ENCODE results near the gene NRCAM. TPM values are rescaled to one million over a fixed set of nuclear protein-coding genes. Genes with fewer than 3 reads are reported as not detected.

NRCAM gene
- total and polyA plus RNA-seq, 10 of the 15 experiments (the other 5 are each of a cell fraction or from before 2014, with no cell fraction given): 0.30 to 2.0 (median 1.0) TPM

GRCh38 chr7:108231221-108231620 is 225.0 kb downstream of the NRCAM start (continued):
- TF ChIP-seq, protein P1, sequence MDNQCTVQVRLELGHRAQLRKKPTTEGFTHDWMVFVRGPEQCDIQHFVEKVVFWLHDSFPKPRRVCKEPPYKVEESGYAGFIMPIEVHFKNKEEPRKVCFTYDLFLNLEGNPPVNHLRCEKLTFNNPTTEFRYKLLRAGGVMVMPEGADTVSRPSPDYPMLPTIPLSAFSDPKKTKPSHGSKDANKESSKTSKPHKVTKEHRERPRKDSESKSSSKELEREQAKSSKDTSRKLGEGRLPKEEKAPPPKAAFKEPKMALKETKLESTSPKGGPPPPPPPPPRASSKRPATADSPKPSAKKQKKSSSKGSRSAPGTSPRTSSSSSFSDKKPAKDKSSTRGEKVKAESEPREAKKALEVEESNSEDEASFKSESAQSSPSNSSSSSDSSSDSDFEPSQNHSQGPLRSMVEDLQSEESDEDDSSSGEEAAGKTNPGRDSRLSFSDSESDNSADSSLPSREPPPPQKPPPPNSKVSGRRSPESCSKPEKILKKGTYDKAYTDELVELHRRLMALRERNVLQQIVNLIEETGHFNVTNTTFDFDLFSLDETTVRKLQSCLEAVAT (IDR thresholded peaks at IDR 0.05): no peak
- TF ChIP-seq KDM1A (IDR thresholded peaks at IDR 0.05; ENCODE audit: borderline replicate concordance): no peak

DNA sequence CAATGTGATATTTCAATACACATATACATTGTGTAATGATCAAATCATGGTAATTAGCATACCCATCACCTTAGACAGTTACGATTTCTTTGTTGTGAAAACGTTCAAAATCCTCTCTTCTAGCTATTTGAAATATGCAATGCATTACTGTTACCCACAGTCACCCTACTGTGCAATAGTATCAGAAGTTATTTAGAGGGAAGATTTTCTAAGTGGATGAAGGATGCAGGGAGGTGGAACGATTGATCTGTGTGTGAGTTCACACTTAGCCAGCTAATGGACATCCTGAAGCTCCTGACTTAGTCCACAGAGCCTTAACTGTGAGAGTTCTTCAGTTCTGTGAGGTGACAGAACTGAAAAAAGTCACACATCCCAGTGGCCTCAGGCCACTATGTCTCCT is 228.9 kb downstream of the NRCAM start:
- ChIA-PET SMC1A (ENCODE audit: uncharacterized antibody, unreplicated experiment) (interaction anchor here (0.6 to 1.9 kb wide), 11 partner anchors 9 to 95 kb away, joined by 3 to 5 read pairs (median 3); no protein-coding TSS in a partner anchor), CTCF (interaction anchor here (1.5 kb wide), 1 partner anchor 9 kb away, joined by 3 read pairs; no protein-coding TSS in a partner anchor), RAD21 (ENCODE audit: unreplicated experiment) (interaction anchor here (2.6 kb wide), 1 partner anchor 270 kb away, joined by 8 read pairs; no protein-coding TSS in a partner anchor), POLR2A (no interaction called here)
- WGBS (ENCODE audit: insufficient coverage, insufficient replicate concordance, low lambda C conversion rate, missing lambda C conversion rate): 40% methylated on average over 3 of the region's 3 CpGs
- ATAC-seq: 0 out of 3 replicates have a peak, but pooled peaks have one; percentile 17
- H3K27me3 ChIP-seq (replicated peaks in 1 of 2; ENCODE audit: control insufficient read depth in 2 of 2, insufficient read depth in 2 of 2, low read length in 1 of 2): no peaks in the 10 kb centered on the region
- BruUV-seq (replicated peaks): no TSS peak
- H3K4me3 ChIP-seq: no peak overlapping the region
- no peaks in the 10 kb centered on the region for H3K36me3 ChIP-seq (ENCODE audit: control insufficient read depth in 2 of 2, insufficient read depth in 2 of 2, low read length in 1 of 2)
- intact Hi-C loops (cut with micrococcal nuclease; ENCODE audit: unreplicated experiment): no loop called here
- no peaks in the 10 kb centered on the region for H3K4me1 ChIP-seq (ENCODE audit: control insufficient read depth, insufficient read depth, low read length)
- no peak for DNase-seq (ENCODE audit: low read depth, low spot score)
- no peaks in the 10 kb centered on the region; the same call in 2 of the 3 replicates for H3K9me3 ChIP-seq (replicated peaks; ENCODE audit: control insufficient read depth, insufficient read depth, low read length)
- H2AFZ ChIP-seq (ENCODE audit: control insufficient read depth, low read depth, low read length): no peak overlapping the region
- H3K9ac ChIP-seq (ENCODE audit: control insufficient read depth, insufficient read depth, low read length): no peak overlapping the region
- no peak overlapping the region for H3K4me2 ChIP-seq (ENCODE audit: control insufficient read depth, insufficient read depth)
- no peaks in the 10 kb centered on the region for H4K20me1 ChIP-seq (ENCODE audit: control insufficient read depth, insufficient read depth)
- H3K27ac ChIP-seq (ENCODE audit: control insufficient read depth, insufficient read depth): no peak overlapping the region
- in situ Hi-C loops (cut with MboI): no loop called here
- FAIRE-seq: no peak
- H3K79me2 ChIP-seq (ENCODE audit: control insufficient read depth, insufficient read depth, low read length): no peaks in the 10 kb centered on the region
- TF ChIP-seq SMC3 (IDR thresholded peaks at IDR 0.05; ENCODE audit: borderline replicate concordance, low read length) (no peak), EED (IDR thresholded peaks at IDR 0.05; ENCODE audit: low read depth) (no peak), NR2C2 (IDR thresholded peaks at IDR 0.05; ENCODE audit: borderline replicate concordance, control insufficient read depth, insufficient read length, low read depth) (no peak), RCOR1 (conservative IDR thresholded peaks at IDR 0.05; ENCODE audit: low read depth, low read length) (no peak), PRDM15 (CRISPR knock-in tag; IDR thresholded peaks at IDR 0.05) (no peak), JUND (IDR thresholded peaks at IDR 0.05; ENCODE audit: low read depth, low read length) (no peak), BHLHE40 (IDR thresholded peaks at IDR 0.05; ENCODE audit: borderline replicate concordance in 1 of 2, low read depth in 2 of 2, low read length in 1 of 2) (no peak), SKIL (IDR thresholded peaks at IDR 0.05; ENCODE audit: low read depth, poor library complexity, severe bottlenecking) (no peak), FOXK2 (IDR thresholded peaks at IDR 0.05) (no peak), POU2F2 (IDR thresholded peaks at IDR 0.05; ENCODE audit: borderline replicate concordance, low read depth, low read length) (no peak), SPI1 (IDR thresholded peaks at IDR 0.05; ENCODE audit: borderline replicate concordance, insufficient read depth, low read depth, low read length) (no peak), MTA3 (IDR thresholded peaks at IDR 0.05; ENCODE audit: borderline replicate concordance, low read length) (no peak)
